ENCODE data around the gene DOCK10. TPM values are rescaled to one million over a fixed set of nuclear protein-coding genes. Genes with fewer than 3 reads are reported as not detected.

DOCK10 gene
- total RNA-seq, 1 donor from 2014 or later = 172 TPM

DNA sequence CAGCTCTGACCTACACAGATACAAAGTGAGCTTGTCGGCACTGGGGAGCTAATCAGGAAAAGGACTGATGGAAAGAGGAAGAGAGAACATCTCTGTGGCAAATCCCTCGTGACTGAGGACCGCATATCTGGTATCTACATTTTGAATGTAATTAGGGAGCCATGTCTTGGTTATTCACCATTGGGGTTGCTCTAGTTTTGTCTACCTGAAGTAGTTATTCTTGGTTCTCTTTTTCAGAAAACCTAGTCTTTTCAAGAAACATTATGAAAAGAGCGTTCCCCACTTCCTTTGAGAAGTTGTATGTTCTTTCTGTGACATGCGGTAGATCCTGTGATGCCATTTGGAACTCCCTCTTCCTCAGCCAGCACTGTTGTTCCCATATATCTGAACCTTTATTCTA lies 104.4 kb downstream of the DOCK10 start:
- POLR2A ChIA-PET = interaction anchor here (0.6 to 4.0 kb wide), 9 partner anchors 9 to 105 kb away, joined by 3 to 23 read pairs (median 4); no protein-coding TSS in a partner anchor
- Mint-ChIP-seq H3K27ac (peak overlapping the region; percentile 82), H3K36me3 (ENCODE audit: low read depth) (peaks cover 17% of the 10 kb centered on the region), H3K27me3 (no peaks in the 10 kb centered on the region), H3K9me3 (no peaks in the 10 kb centered on the region), H3K4me1 (peaks cover 83% of the 10 kb centered on the region), H3K4me3 (peak overlapping the region; percentile 65)
- no peak for DNase-seq
- intact Hi-C loops (cut with micrococcal nuclease) = loop anchor here (1.0 to 2.0 kb wide), 5 partner anchors 11 to 65 kb away; no protein-coding TSS in a partner anchor
- ATAC-seq (ENCODE audit: low read depth) = peak; percentile 77
- TF ChIP-seq, protein P1, sequence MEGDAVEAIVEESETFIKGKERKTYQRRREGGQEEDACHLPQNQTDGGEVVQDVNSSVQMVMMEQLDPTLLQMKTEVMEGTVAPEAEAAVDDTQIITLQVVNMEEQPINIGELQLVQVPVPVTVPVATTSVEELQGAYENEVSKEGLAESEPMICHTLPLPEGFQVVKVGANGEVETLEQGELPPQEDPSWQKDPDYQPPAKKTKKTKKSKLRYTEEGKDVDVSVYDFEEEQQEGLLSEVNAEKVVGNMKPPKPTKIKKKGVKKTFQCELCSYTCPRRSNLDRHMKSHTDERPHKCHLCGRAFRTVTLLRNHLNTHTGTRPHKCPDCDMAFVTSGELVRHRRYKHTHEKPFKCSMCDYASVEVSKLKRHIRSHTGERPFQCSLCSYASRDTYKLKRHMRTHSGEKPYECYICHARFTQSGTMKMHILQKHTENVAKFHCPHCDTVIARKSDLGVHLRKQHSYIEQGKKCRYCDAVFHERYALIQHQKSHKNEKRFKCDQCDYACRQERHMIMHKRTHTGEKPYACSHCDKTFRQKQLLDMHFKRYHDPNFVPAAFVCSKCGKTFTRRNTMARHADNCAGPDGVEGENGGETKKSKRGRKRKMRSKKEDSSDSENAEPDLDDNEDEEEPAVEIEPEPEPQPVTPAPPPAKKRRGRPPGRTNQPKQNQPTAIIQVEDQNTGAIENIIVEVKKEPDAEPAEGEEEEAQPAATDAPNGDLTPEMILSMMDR (IDR thresholded peaks at IDR 0.05) = no peak
- CTCF ChIA-PET = interaction anchor here (1.1 to 1.2 kb wide), 2 partner anchors 9 to 65 kb away, joined by 4 read pairs; no protein-coding TSS in a partner anchor

DNA sequence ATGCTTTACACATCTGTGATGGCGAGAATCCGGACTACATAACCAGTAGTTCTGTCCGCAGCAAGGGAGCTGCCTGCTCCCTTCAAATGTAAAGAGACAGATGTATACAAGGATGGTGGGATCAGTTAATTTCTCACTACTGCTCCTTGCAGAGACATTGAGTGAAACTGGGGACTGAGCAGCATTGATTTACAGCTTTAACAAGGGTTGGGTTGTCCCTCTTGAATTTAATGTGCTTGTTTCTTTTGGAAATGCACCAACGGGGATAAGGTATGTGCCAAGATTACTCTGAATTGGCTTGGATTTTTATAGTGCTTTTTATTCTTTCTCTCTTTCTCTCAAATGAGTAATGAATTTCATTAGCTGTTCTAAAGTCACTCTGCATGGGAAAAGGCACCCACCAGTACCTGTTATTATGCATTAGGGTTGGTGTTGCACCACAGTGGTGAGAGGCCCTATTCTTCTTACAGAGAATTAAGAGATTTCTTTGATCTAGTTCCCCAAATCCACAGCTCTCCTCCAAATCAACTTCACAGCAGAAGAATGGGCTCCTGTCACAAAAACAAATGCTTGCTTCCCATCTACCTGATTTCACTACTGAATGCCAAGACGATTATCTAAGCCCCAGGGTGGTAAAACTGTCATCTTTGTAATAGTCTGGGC lies 107.6 kb downstream of the DOCK10 start:
- ChIA-PET CTCF (interaction anchor here (11.3 kb wide), 1 partner anchor 67 kb away, joined by 77 read pairs; no protein-coding TSS in a partner anchor), POLR2A (interaction anchor here (0.6 kb wide), 1 partner anchor 47 kb away, joined by 3 read pairs; no protein-coding TSS in a partner anchor)
- Mint-ChIP-seq H3K36me3 (ENCODE audit: low read depth) (peaks cover 29% of the 10 kb centered on the region), H3K27ac (peak overlapping the region; percentile 62), H3K27me3 (no peaks in the 10 kb centered on the region), H3K9me3 (no peaks in the 10 kb centered on the region), H3K4me3 (no peak overlapping the region), H3K4me1 (peaks cover 86% of the 10 kb centered on the region)
- ATAC-seq (ENCODE audit: low read depth) = no peak
- intact Hi-C loops (cut with micrococcal nuclease) = no loop called here
- TF ChIP-seq, protein P1 (IDR thresholded peaks at IDR 0.05) = no peak
- no peak for DNase-seq

- Mint-ChIP-seq H3K4me1 (peaks cover 88% of the 10 kb centered on the region), H3K27ac (peak overlapping the region; percentile 61), H3K9me3 (no peaks in the 10 kb centered on the region), H3K4me3 (no peak overlapping the region), H3K36me3 (ENCODE audit: low read depth) (peaks cover 41% of the 10 kb centered on the region), H3K27me3 (no peaks in the 10 kb centered on the region)
- ChIA-PET CTCF (interaction anchor here (0.6 to 11.3 kb wide), 4 partner anchors 38 to 731 kb away, joined by 3 to 77 read pairs (median 3); no protein-coding TSS in a partner anchor), POLR2A (interaction anchor here (0.9 to 1.2 kb wide), 2 partner anchors 42 to 348 kb away, joined by 3 to 7 read pairs; no protein-coding TSS in a partner anchor)
- DNase-seq (no peak), ATAC-seq (ENCODE audit: low read depth) (no peak)
- intact Hi-C loops (cut with micrococcal nuclease) = no loop called here
- TF ChIP-seq, protein P1 (IDR thresholded peaks at IDR 0.05) = no peak
Measured at GRCh38 chr2:224933431-224933830, 108.8 kb downstream of the DOCK10 start.

DNA sequence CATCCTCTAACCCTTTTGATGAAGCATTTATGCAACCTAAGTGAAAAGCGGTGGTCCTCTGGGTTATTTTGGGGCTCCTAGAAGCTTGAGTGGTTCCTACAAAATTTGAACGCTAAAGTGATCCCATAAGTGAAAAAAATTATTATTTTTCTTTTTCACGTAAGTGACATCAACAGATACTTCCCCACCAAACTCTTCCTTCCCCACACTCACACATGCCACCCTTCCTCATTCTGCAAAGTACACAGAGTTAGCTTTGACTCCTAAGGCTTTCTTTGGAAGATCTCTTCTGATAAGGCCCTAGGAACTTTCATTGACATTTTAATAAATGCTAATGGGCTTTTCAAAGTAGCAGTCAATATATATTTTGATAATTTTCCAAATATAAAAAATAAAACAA lies 109.7 kb downstream of the DOCK10 start:
- peaks cover 49% of the 10 kb centered on the region for H3K36me3 Mint-ChIP-seq (ENCODE audit: low read depth)
- ATAC-seq (ENCODE audit: low read depth) = no peak
- peak overlapping the region; percentile 3 for H3K27ac Mint-ChIP-seq
- CTCF ChIA-PET = interaction anchor here (1.0 to 11.3 kb wide), 3 partner anchors 69 to 732 kb away, joined by 3 to 77 read pairs (median 3); no protein-coding TSS in a partner anchor
- TF ChIP-seq, protein P1 (IDR thresholded peaks at IDR 0.05) = no peak
- H3K4me1 Mint-ChIP-seq = peaks cover 88% of the 10 kb centered on the region
- no peaks in the 10 kb centered on the region for H3K9me3 Mint-ChIP-seq
- POLR2A ChIA-PET = no interaction called here
- intact Hi-C loops (cut with micrococcal nuclease) = no loop called here
- DNase-seq = no peak
- no peaks in the 10 kb centered on the region for H3K27me3 Mint-ChIP-seq
- H3K4me3 Mint-ChIP-seq = no peak overlapping the region

GRCh38 chr2:224931956-224932355 lies 110.3 kb downstream of the DOCK10 start:
- ATAC-seq (ENCODE audit: low read depth) = no peak
- Mint-ChIP-seq H3K36me3 (ENCODE audit: low read depth) (peaks cover 54% of the 10 kb centered on the region), H3K27ac (peak overlapping the region; percentile 3), H3K4me1 (peaks cover 90% of the 10 kb centered on the region), H3K4me3 (no peak overlapping the region), H3K27me3 (no peaks in the 10 kb centered on the region), H3K9me3 (no peaks in the 10 kb centered on the region)
- ChIA-PET POLR2A (no interaction called here), CTCF (interaction anchor here (1.0 to 11.3 kb wide), 2 partner anchors 70 to 351 kb away, joined by 3 to 77 read pairs; no protein-coding TSS in a partner anchor)
- no peak for DNase-seq
- intact Hi-C loops (cut with micrococcal nuclease) = loop anchor here (1.0 kb wide), 2 partner anchors 70 to 728 kb away; no protein-coding TSS in a partner anchor
- TF ChIP-seq, protein P1 (IDR thresholded peaks at IDR 0.05) = no peak
